T-helper 2 cell (primary cell): ENCODE results near the gene NOTO.
"Not testable (repeated sequence)": the region's sequence is repeated elsewhere in the genome, so short reads cannot be mapped to it uniquely, and the experiment has no call there.

Experiments used
- DNase-seq, 5 experiments: peaks; one replicate each; pipeline versions ENCODE4 v3.0.0 to v3.0.0-alpha.2; 2012 to 2022
- total RNA-seq, 2 donors: gene quantifications; one replicate each; lab custom pipeline; 2026; lab: John Stamatoyannopoulos, UW

The NOTO gene
- 0 reads per million in 2 donors for total RNA-seq

- no peak for DNase-seq
Measured at GRCh38 chr2:73202156-73203054, at the start of gene NOTO. TSS of gene NOTO (plus strand) at chr2:73202574. CDS start at chr2:73202667, 93 bp downstream.

- peak in 1 of 5 experiments; percentile 44 for DNase-seq
Measured at GRCh38 chr2:73156539-73157124, 45.7 kb upstream of the NOTO start.

- DNase-seq = no peak
Measured at GRCh38 chr2:73162856-73163391, 39.5 kb upstream of the NOTO start.

GRCh38 chr2:73163483-73164367, 38.6 kb upstream of the NOTO start:
- peak in 4 of 5 experiments; percentile 29 to 53 (median 48) for DNase-seq

DNA sequence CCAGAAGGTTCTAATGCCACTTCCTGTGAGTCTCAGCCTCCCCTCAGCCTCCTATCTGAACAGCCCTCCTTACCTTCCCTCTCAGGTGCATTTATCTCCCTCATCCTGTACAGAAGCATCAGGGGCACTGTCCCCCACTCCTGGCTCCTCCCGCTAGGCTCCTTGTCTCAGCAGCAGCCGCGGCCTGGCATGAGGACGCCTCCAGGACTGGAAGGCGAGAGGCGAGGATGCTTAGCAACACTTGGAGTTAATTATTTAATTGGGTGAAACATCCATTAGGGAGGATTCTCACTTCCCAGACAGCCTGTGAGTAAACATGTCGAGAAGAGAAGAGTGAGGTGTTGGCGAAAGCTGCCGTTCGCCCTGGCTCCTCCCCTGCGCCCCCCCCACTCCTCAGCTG, 36.4 kb upstream of the NOTO start:
- not testable (repeated sequence) for DNase-seq

GRCh38 chr2:73166813-73167212, 35.6 kb upstream of the NOTO start:
- not testable (repeated sequence) for DNase-seq

GRCh38 chr2:73168348-73168747, 34.0 kb upstream of the NOTO start:
- not testable (repeated sequence) for DNase-seq

GRCh38 chr2:73170341-73170740, 32.0 kb upstream of the NOTO start:
- DNase-seq = not testable (repeated sequence)

DNA sequence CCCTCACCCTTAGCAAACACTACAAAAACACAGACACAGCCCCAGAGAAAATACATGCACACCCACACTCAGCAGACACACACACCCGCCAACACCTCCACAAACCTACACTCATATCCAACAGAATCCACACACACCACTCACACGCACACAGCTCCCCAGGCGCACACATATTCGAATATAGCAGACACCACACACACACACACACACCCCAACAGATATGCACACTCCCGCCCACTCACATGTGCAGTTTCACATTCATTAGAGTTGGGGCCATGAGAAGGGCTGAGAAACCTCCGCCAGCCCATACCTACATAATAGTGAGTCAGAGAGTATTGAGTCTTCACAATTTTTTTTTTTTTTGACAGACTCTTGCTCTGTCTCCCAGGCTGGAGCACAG, 29.4 kb upstream of the NOTO start:
- DNase-seq = peak in 2 of 5 experiments; percentile 33 to 60

- no peak for DNase-seq
Measured at GRCh38 chr2:73173781-73174180, 28.6 kb upstream of the NOTO start.

GRCh38 chr2:73174244-73174643, 28.1 kb upstream of the NOTO start:
- DNase-seq = no peak

DNA sequence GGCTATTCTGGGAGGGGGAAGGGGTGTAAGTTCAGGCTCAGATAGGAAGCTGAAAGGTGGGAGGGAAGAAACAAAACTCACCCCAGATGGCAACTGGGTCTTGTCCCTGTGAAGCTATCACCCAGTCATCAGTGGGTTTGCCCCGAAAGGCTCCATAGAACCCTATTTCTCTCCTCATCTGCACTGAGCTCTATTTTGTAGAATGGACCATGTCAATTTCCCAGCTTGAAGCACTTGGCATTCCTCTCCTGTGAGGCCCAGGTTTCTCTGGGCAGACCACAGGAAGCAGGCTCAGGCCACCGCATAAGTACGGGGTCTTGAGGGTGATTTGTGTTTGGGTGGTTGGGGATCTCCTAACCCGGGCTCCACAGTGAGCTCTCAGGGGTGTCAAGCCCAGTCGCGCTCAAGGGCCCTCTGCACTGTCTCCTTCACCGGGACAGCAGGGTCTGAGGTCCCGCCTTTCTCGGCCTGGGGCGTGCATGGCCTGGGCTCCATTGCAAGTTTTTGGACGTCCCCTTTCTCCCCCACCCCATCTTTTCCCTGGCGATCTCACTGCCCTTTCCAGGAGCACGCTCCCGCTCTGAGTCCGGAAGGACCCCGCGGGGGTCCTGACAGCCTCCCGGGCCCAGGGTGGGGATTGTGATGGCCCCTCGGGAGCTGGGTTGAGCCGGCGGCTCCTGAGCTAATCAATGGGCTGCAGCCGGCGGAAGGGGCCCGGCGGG, 27.3 kb upstream of the NOTO start:
- no peak for DNase-seq

DNA sequence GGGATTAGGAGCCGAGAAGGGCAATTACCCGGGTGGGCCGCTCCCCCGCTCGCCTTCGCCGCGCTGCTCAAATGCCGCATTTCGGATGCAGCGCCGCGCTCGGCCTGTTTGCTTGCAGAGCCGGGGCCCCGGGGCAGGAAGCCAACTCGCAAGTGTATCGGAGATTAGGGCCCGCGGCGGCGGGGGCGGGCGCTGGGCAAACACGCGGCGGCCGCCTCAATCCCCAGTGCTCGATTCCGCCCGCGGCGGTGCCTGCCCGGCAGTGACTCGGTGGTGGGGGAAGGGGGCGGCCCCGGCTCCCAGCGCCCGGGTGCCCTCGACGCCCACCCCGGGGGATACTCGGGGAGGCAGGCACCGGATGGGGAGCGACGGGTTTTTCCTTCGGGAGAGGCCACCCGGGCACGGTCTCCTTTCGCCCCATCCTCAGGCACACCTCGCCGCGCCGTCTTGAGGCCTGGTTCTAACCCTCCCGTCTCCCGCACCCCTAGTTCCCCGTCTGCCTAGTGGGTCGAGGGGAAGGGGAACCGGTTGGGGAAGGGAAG, 26.6 kb upstream of the NOTO start:
- peak; percentile 39 to 81 (median 51) for DNase-seq

DNA sequence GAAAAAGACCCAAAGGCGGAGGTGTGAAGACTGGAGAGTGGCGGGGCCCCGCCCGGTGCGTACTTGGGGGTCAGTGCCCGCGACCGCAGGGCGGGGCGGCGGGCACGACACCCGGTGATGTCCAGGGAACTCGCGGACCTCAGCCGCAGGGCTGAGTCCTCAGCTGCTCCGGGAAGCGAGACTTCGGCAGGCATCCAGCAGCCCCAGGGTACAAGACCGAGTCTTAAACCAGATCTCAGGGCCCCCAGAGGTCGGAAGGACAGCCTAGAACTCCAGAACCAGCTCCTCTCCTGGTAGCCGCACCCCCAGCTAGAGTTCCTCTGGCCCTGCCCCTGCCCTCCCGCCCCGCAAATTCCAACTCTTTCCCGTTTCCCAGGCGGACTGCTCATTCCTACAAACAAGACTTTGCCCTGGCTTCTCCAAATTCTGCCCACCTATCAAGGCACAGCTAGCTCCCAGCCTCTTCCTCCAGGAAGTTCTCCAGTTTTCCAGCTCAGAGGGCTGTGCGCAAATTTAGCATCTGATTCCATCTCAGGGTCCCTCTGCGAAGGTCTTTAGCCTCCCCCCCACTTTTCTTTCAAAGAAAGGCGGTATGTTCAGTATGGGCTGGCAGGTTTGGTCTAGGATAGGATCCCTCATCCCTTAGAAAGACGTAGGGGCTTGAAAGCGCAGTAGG, 26.0 kb upstream of the NOTO start:
- no peak for DNase-seq

DNA sequence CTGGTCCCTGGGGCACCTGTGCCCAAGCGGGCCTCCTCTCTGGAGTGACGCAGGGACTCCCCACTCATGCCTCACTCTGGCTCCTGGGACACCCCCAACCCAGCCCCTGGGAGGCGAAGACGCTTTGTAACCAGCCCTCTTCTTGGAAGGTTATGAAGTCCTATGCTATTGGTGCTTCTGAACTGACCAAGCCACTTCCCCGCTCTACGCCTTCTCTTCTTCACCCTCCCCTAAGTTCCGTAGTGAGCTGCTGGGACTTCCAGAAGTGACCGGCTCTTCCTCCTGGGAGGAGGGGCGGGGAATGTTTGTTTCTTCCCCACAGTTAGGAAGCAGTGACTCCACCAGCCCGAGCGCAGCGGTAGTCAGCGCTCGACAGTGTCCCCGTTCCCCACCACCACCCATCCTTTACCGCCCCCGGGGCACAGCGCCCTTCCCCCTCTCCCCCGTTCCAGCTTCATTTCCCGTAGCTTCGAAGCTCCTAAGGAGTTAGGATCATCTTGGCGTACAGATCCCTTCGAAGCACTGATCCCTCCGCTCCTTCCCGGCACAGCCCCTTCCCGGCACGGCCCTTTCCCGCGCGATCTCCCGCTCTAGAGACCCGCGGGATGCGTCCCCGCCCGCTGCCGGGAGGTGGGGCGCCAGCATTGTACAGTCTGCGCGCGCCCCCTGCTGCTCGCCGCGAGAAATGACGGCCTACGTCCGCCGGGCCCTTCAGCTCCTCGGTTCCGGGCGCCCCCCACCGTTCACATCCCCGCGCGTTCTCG, 25.3 kb upstream of the NOTO start:
- DNase-seq = peak; percentile 76 to 82 (median 81)

- DNase-seq = no peak
Measured at GRCh38 chr2:73177645-73178255, 24.6 kb upstream of the NOTO start.

DNA sequence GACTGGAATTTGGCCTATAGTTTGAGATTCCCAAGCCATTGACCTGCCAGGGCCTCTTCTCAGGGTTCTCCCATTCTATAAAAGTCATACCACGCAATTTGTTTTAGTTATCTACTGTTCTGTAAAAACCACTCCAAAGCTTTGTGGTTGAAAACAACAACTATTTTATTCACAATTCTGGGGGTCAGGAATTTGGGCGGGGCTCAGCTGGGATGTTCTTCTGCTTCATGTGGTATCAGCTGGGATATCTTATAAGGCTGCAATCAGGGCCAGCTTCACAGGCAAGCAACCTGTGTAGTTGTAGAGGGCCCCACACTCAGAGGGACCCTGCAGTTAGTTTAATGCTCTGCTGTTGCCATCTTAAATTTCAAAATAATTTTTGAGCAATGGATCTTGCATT, 16.4 kb upstream of the NOTO start:
- no peak for DNase-seq

GRCh38 chr2:73187549-73187948, 14.8 kb upstream of the NOTO start:
- no peak for DNase-seq

- no peak for DNase-seq
Measured at GRCh38 chr2:73197579-73197978, 4.8 kb upstream of the NOTO start.

- not testable (repeated sequence) for DNase-seq
Measured at GRCh38 chr2:73200281-73200680, 2.1 kb upstream of the NOTO start.
